Measurements from ENCODE around the gene WEE2.

GRCh38 chr7:141671705-141672496 lies 36.3 kb upstream of the WEE2 start:
- TF ChIP-seq POLR2A (IDR thresholded peaks at IDR 0.05) (no peak), CTCF (IDR thresholded peaks at IDR 0.05) (no peak)
